HUES6 (cell line): ENCODE measurements around the gene TUT4.

ENCODE experiments used
- H3K27ac ChIP-seq: 2 replicates; pipeline ENCODE4 v1.7.0; 2013; ENCODE audit warnings: low read depth, mild to moderate bottlenecking, low read length, inconsistent platforms
- H3K27me3 ChIP-seq: 2 replicates; pipeline ENCODE4 v1.6.1; 2013; ENCODE audit warnings: low read length; ENCODE audit not compliant: control insufficient read depth, insufficient read depth
- H3K36me3 ChIP-seq: 2 replicates; pipeline ENCODE4 v1.6.1; 2013; ENCODE audit warnings: low read length; ENCODE audit not compliant: control insufficient read depth, insufficient read depth
- H3K4me1 ChIP-seq: 2 replicates; pipeline ENCODE4 v1.6.1; 2013; ENCODE audit warnings: low read length; ENCODE audit not compliant: control insufficient read depth, insufficient read depth
- H3K4me3 ChIP-seq: 2 replicates; pipeline ENCODE4 v1.5.1; 2013; ENCODE audit warnings: low read depth, low read length
- H3K9ac ChIP-seq: one replicate; pipeline ENCODE4 v1.6.1; 2013; ENCODE audit warnings: mild to moderate bottlenecking, low read length
- H3K9me3 ChIP-seq: 2 replicates; pipeline ENCODE4 v1.6.1; 2013; ENCODE audit warnings: low read depth, low read length; ENCODE audit not compliant: control insufficient read depth, insufficient read depth

The TUT4 gene

DNA sequence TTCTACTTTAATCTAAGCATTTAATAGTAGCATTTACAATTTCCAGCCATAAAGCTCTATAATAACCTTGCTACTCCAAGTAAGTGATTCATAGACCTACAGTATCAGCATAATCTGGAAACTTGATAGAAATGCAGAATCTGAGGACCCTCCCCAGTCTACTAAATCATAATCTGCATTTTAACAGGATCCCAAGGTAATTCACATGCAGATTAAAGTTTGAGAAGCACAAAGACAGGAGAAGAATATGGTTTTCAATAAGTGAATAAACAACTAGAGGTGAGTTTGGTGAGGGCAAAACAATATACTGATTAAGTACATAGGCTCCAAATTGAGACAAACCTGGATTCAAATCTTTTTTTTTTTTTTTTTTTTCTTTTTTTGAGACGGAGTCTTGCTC lies 91.1 kb downstream of the TUT4 start:
- peaks cover 17% of the 10 kb centered on the region; the same call in 1 of the 2 replicates for H3K4me1 ChIP-seq
- no peak overlapping the region for H3K4me3 ChIP-seq
- H3K9ac ChIP-seq: no peak overlapping the region

DNA sequence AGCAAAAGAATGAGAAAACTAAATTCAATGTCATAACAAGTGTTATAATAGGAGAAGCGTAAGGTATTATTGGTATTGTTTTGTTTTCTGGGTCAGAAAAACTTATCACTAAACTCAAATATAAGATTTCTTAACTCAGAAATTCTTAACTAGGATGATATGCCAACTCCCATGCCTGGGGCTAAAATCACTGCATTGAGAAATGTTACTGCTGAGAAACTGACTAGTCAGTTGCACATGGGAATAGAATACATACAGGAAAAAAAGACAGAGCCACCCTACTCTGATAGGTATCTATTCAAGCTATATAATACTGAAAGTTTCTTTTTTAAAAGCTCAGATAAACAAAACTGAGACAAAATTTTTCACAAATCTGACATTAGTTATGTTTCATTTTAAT lies 92.2 kb downstream of the TUT4 start:
- Histone ChIP-seq H3K9me3 (no peaks in the 10 kb centered on the region), H3K36me3 (peaks cover 17% of the 10 kb centered on the region), H3K27ac (no peak overlapping the region), H3K27me3 (no peaks in the 10 kb centered on the region), H3K4me3 (no peak overlapping the region), H3K9ac (no peak overlapping the region), H3K4me1 (peaks cover 17% of the 10 kb centered on the region; the same call in 1 of the 2 replicates)

More for the DNA sequence above, 91.1 kb downstream of the TUT4 start:
- H3K27me3 ChIP-seq: no peaks in the 10 kb centered on the region
- H3K27ac ChIP-seq: no peak overlapping the region
- H3K36me3 ChIP-seq: peaks cover 13% of the 10 kb centered on the region
- no peaks in the 10 kb centered on the region for H3K9me3 ChIP-seq

DNA sequence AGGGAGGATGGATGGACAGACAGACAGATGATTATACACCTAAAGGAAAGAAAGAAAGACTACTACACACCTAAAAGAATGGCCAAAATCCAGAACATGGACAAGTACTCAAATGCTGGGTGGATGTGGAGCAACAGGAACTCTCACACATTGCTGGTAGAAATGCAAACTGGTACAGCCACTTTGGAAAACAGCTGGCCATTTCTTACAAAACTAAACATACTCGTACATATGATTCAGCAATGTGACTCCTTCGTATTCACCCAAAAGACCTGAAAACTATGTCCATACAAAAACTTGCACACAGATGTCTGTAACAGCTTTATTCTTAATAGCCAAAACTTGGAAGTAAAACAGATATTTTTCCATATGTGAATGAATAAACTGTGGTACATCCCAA lies 97.2 kb downstream of the TUT4 start:
- Histone ChIP-seq H3K27me3 (no peaks in the 10 kb centered on the region), H3K27ac (no peak overlapping the region), H3K36me3 (peaks cover 22% of the 10 kb centered on the region), H3K4me3 (no peak overlapping the region), H3K9ac (no peak overlapping the region), H3K4me1 (peaks cover 10% of the 10 kb centered on the region; the same call in 1 of the 2 replicates), H3K9me3 (no peaks in the 10 kb centered on the region)

DNA sequence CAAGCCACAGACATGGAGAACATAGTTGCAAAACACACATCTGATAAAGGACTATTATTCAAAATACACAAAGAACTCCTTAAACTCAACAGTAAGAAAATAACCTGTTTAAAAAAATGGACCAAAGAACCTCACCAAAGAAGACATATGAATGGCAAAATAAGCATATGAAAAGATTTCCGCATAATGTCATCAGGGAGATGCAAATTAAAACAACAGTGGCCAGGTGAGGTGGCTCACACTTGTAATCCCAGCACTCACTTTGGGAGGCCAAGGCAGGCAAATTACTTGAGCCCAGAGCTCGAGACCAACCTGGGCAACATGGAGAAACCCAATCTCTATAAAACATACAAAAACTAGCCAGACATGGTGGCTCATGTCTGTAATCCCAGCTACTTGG lies 98.1 kb downstream of the TUT4 start:
- Histone ChIP-seq H3K4me3 (no peak overlapping the region), H3K9me3 (no peaks in the 10 kb centered on the region), H3K27ac (peak overlapping the region; percentile 17; the same call in 1 of the 2 replicates), H3K4me1 (peaks cover 8% of the 10 kb centered on the region; the same call in 1 of the 2 replicates), H3K27me3 (no peaks in the 10 kb centered on the region), H3K36me3 (peaks cover 22% of the 10 kb centered on the region), H3K9ac (no peak overlapping the region)

DNA sequence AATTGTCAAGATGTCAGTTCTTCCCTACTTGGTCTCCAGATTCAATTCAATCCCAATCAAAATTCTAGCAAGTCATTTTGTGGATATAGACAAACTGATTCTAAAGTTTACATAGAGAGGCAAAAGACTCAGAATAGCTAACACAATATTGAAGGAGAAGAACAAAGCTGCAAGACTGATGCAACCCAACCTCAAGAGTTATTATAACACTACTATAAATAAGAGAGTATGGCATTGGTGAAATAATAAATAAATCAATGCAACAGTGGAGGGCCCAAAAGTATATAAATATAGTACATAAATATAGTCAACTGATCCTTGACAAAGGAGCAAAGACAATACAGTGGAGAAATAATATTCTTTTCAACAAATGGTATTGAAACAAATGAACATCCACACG lies 98.8 kb downstream of the TUT4 start:
- Histone ChIP-seq H3K9ac (no peak overlapping the region), H3K4me3 (no peak overlapping the region), H3K4me1 (peaks cover 8% of the 10 kb centered on the region; the same call in 1 of the 2 replicates), H3K36me3 (peaks cover 22% of the 10 kb centered on the region), H3K27ac (no peak overlapping the region), H3K27me3 (no peaks in the 10 kb centered on the region), H3K9me3 (no peaks in the 10 kb centered on the region)

DNA sequence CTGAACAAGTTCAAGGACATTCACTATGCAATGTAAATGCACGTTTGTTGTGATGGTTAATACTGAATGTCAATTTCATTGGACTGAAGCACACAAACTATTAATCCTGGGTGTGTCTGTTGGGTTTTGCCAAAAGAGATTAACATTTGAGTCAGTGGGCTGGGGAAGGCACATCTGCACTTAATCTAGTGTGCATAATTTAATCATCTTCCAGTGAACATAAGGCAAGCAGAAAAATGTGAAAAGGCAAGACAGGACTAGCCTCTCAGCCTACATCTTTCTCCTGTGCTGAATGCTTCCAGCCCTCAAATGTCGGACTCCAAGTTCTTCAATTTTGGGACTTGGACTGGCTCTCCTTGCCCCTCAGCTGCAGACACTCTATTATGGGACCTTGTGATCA lies 108.4 kb downstream of the TUT4 start:
- H3K27me3 ChIP-seq: no peaks in the 10 kb centered on the region
- H3K4me3 ChIP-seq: no peak overlapping the region
- H3K27ac ChIP-seq: no peak overlapping the region
- no peaks in the 10 kb centered on the region for H3K4me1 ChIP-seq
- no peaks in the 10 kb centered on the region for H3K9me3 ChIP-seq
- H3K9ac ChIP-seq: no peak overlapping the region
- peaks cover 36% of the 10 kb centered on the region for H3K36me3 ChIP-seq

DNA sequence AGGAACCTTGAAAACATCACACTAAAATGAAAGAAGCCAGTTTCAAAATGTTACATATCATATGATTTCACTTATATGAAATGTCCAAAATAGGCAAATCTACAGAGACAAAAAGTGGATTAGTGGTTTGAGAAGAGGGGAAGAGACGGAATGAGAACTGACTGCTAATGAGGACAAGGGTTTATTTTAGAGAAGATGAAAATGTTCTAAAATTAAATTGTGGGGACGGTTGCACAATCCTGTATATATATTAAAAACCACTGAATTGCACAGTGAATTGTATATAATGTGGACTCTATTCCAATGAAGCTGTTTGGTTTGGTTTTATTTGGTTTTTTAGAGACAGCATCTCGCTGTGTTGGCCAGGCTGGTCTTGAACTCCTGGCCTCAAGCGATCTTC lies 112.9 kb downstream of the TUT4 start:
- Histone ChIP-seq H3K36me3 (peaks cover 38% of the 10 kb centered on the region), H3K27ac (no peak overlapping the region), H3K9me3 (no peaks in the 10 kb centered on the region), H3K4me3 (no peak overlapping the region), H3K9ac (no peak overlapping the region), H3K4me1 (peaks cover 14% of the 10 kb centered on the region), H3K27me3 (no peaks in the 10 kb centered on the region)

DNA sequence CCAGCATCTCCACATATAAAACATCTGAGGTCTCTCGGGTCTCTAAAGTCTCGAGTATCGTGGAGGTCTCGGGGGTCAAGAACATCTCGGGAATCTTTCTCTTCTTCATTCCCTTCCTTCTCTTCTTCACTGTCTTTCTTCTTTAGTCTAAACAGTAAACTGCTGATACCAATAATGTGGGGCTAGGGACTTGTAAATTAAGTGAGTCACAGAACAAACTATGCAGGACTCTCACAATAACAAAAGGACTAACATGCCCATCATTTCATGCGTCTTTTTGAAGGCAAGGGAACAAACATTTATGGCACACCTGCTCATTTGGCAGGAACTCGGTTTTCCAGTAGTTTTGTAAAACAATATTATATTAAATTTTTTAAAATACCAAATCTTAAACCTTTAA lies 116.1 kb downstream of the TUT4 start:
- Histone ChIP-seq H3K4me1 (peaks cover 14% of the 10 kb centered on the region), H3K9me3 (no peaks in the 10 kb centered on the region), H3K4me3 (peak overlapping the region; percentile 20; the same call in 1 of the 2 replicates), H3K9ac (peak overlapping the region; percentile 51), H3K27ac (peak overlapping the region; percentile 15; the same call in 1 of the 2 replicates), H3K27me3 (no peaks in the 10 kb centered on the region), H3K36me3 (peaks cover 41% of the 10 kb centered on the region)

DNA sequence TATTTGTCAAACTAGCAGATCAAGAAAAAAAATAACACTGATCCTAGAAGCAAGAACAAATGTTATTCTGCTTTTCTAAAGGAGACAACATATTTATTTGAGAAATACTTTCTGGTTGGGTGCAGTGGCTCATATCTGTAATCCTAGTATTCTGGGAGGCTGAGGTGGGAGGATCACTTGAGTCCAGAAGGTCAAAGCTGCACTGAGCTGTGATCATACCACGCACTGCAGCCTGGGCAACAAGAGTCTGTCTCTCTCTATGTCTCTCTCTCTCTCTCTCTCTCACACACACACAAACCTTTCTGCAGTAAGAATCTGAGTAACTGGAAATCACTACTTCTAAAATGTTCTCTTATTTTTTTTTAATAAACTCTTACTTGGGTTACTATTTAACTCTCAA lies 117.2 kb downstream of the TUT4 start:
- no peaks in the 10 kb centered on the region for H3K27me3 ChIP-seq
- H3K4me3 ChIP-seq: no peak overlapping the region
- peaks cover 14% of the 10 kb centered on the region for H3K4me1 ChIP-seq
- 0 out of 2 replicates have a peak overlapping the region, but pooled peaks have one; percentile 18 for H3K27ac ChIP-seq
- no peak overlapping the region for H3K9ac ChIP-seq
- no peaks in the 10 kb centered on the region for H3K9me3 ChIP-seq
- H3K36me3 ChIP-seq: peaks cover 46% of the 10 kb centered on the region

DNA sequence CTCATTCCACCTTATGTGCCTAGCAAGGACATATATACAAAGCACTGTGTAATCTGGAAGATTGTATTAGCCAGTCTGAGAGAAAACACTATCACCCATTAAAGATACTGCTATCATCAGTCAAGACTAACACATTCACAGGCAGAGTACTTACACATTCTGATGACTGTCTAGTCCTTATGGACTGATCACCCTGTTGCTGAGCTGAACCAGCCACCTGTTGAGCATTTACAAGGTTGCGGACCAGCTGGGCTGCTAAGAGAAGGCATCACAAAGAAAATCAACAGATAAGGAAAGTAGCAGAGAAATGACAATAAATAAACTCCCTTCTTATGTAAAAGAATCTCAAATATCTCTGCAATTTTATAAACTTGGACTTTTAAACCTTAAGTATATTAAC lies 117.7 kb downstream of the TUT4 start:
- Histone ChIP-seq H3K4me3 (no peak overlapping the region), H3K9me3 (no peaks in the 10 kb centered on the region), H3K4me1 (peaks cover 14% of the 10 kb centered on the region), H3K36me3 (peaks cover 51% of the 10 kb centered on the region), H3K27me3 (no peaks in the 10 kb centered on the region), H3K9ac (no peak overlapping the region), H3K27ac (0 out of 2 replicates have a peak overlapping the region, but pooled peaks have one; percentile 18)

DNA sequence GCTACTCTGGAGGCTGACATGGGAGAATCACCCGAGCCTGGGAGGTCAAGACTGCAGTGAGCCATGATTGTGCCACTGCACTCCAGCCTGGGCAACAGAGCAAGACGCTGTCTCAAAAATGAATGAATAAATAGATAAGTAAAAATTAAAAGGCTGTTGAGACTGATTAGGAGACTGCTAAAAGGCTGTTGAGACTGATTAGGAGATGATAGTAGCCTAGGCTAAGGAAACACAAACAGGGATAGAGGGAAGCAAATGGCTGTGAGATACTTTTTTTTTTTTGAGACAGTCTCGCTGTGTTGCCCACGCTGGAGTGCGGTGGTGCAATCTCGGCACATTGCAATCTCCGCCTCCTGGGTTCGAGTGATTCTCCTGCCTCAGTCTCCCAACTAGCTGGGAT lies 120.1 kb downstream of the TUT4 start:
- Histone ChIP-seq H3K27me3 (no peaks in the 10 kb centered on the region), H3K36me3 (peaks cover 53% of the 10 kb centered on the region), H3K4me3 (no peak overlapping the region), H3K4me1 (peaks cover 14% of the 10 kb centered on the region), H3K9me3 (no peaks in the 10 kb centered on the region), H3K9ac (no peak overlapping the region), H3K27ac (no peak overlapping the region)

DNA sequence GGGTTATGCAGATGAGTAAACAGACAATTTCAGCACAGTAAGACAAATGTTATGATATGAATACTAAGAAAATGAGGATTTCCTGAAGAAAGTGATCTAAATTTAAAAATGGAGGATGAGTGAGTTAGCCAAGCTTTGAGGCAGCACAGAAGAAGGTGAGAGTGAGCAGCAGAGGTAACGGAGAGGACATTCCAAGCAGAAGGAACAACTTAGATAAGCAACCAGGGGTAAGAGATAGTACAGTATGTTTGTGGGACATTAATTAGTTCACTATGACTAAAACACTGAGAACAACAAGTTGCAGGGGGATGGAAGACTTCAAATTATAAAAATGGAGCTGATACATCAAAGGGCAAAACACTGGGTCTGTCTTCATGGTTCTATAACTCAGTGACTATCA lies 125.7 kb downstream of the TUT4 start:
- H3K27ac ChIP-seq: no peak overlapping the region
- no peak overlapping the region for H3K4me3 ChIP-seq
- H3K36me3 ChIP-seq: peaks cover 65% of the 10 kb centered on the region
- H3K9ac ChIP-seq: no peak overlapping the region
- H3K27me3 ChIP-seq: no peaks in the 10 kb centered on the region
- H3K9me3 ChIP-seq: no peaks in the 10 kb centered on the region
- peaks cover 10% of the 10 kb centered on the region; the same call in 1 of the 2 replicates for H3K4me1 ChIP-seq
